Breast epithelium (tissue), 3 donors: ENCODE data around the gene HDAC4.

ENCODE experiments used
- POLR2A ChIP-seq: fragments of 450-650 bp; IDR thresholded peaks from one replicate; pipeline ENCODE4 v1.6.1; 2016; ENCODE audit warnings: antibody characterized with exemption, mild to moderate bottlenecking, moderate library complexity
- TF ChIP-seq, protein P1 (sequence below), 3 donors: fragments of 450-650 bp; IDR thresholded peaks; one replicate each; pipeline ENCODE4 v1.5.1; 2016 to 2017; ENCODE audit warnings: antibody characterized with exemption in 3 of 3, mild to moderate bottlenecking in 3 of 3, moderate library complexity in 3 of 3

DNA sequence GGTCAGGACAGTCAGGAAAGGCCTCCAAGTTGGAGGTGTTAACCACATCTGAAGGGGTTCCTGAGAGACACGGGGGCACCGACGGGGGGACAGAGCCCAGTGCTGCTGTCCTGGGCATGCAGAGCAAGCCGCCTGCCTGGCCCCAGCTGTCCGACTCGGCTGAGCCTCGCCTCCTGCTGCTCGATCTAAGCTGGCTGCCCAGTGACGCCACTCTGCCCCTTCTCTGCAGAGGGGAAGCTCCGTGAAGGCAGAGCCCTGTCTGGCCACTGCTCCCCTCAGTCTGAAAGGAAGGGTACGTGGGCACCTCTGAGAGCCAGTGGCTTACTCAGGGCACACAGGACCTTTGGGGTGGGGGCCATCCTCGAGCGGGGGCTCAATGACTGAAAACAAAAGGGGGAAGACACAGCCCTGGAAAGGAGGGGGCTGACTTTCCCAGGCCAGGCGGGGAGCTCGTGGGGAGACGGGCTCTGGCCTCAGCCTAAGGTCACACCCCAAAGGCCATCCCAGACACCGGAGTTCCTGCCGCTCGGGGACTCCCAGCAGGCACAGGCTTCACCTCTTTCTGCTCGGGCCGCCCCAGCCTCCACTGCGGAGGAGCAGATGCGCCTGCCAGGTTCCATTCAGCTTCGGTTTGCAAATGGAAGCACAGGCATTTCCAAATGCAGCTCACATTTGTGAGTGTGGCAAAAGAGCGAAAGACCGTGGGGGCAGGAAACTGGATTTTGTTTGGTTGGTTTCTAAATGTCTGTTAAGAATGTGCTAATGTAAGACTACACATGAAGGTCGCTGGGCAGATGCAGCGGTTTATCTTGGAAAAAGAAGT is 136.9 kb downstream of the HDAC4 start:
- no peak for TF ChIP-seq POLR2A
- TF ChIP-seq, protein P1, sequence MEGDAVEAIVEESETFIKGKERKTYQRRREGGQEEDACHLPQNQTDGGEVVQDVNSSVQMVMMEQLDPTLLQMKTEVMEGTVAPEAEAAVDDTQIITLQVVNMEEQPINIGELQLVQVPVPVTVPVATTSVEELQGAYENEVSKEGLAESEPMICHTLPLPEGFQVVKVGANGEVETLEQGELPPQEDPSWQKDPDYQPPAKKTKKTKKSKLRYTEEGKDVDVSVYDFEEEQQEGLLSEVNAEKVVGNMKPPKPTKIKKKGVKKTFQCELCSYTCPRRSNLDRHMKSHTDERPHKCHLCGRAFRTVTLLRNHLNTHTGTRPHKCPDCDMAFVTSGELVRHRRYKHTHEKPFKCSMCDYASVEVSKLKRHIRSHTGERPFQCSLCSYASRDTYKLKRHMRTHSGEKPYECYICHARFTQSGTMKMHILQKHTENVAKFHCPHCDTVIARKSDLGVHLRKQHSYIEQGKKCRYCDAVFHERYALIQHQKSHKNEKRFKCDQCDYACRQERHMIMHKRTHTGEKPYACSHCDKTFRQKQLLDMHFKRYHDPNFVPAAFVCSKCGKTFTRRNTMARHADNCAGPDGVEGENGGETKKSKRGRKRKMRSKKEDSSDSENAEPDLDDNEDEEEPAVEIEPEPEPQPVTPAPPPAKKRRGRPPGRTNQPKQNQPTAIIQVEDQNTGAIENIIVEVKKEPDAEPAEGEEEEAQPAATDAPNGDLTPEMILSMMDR (IDR thresholded peaks at IDR 0.05) = no peak
